Medulla oblongata (tissue), 1 donor: ENCODE data around the gene CRAT.
"Not testable (repeated sequence)": the region's sequence is repeated elsewhere in the genome, so short reads cannot be mapped to it uniquely, and the experiment has no call there.

Experiments used
- DNase-seq: peaks from one replicate; pipeline ENCODE4 v3.0.0-alpha.2; 2015; ENCODE audit errors: extremely low spot score

CRAT gene

GRCh38 chr9:129138476-129139232, 28.1 kb upstream of the CRAT start:
- peak; percentile 27 for DNase-seq

- DNase-seq = no peak
Observed at GRCh38 chr9:129138144-129138462, 27.5 kb upstream of the CRAT start.

- no peak for DNase-seq
Observed at GRCh38 chr9:129137292-129138143, 26.9 kb upstream of the CRAT start.

GRCh38 chr9:129136446-129137035, 25.9 kb upstream of the CRAT start:
- no peak for DNase-seq

- DNase-seq = no peak
Observed at GRCh38 chr9:129135476-129135875, 24.9 kb upstream of the CRAT start.

- DNase-seq = no peak
Observed at GRCh38 chr9:129133082-129133481, 22.5 kb upstream of the CRAT start.

GRCh38 chr9:129131300-129132145, 20.9 kb upstream of the CRAT start:
- peak; percentile 69 for DNase-seq

GRCh38 chr9:129130791-129131190, 20.2 kb upstream of the CRAT start:
- DNase-seq = no peak

- not testable (repeated sequence) for DNase-seq
Observed at GRCh38 chr9:129130271-129130670, 19.7 kb upstream of the CRAT start.

GRCh38 chr9:129128689-129129088, 18.1 kb upstream of the CRAT start:
- DNase-seq = no peak

GRCh38 chr9:129126749-129127618, 16.4 kb upstream of the CRAT start:
- peak; percentile 62 for DNase-seq

GRCh38 chr9:129125478-129125877, 14.9 kb upstream of the CRAT start:
- DNase-seq = no peak

GRCh38 chr9:129124506-129125069, 14.0 kb upstream of the CRAT start:
- no peak for DNase-seq

GRCh38 chr9:129122976-129123375, 12.4 kb upstream of the CRAT start:
- DNase-seq = not testable (repeated sequence)

- no peak for DNase-seq
Observed at GRCh38 chr9:129122133-129122532, 11.5 kb upstream of the CRAT start.

GRCh38 chr9:129121483-129121882, 10.9 kb upstream of the CRAT start:
- peak; percentile 72 for DNase-seq

- DNase-seq = no peak
Observed at GRCh38 chr9:129118799-129119198, 8.2 kb upstream of the CRAT start.

GRCh38 chr9:129113645-129114304, 3.2 kb upstream of the CRAT start:
- peak; percentile 39 for DNase-seq

- DNase-seq = not testable (repeated sequence)
Observed at GRCh38 chr9:129112526-129112925, 1.9 kb upstream of the CRAT start.
